GM19324 (cell line): ENCODE measurements around the gene MEGF6.

Source experiments
- ATAC-seq: cut with Tn5 transposase; IDR thresholded peaks from one replicate; pipeline ENCODE4 v1.9.1; 2021; ENCODE audit warnings: mild to moderate bottlenecking, moderate library complexity; ENCODE audit not compliant: unreplicated experiment, low FRiP score

MEGF6 gene

DNA sequence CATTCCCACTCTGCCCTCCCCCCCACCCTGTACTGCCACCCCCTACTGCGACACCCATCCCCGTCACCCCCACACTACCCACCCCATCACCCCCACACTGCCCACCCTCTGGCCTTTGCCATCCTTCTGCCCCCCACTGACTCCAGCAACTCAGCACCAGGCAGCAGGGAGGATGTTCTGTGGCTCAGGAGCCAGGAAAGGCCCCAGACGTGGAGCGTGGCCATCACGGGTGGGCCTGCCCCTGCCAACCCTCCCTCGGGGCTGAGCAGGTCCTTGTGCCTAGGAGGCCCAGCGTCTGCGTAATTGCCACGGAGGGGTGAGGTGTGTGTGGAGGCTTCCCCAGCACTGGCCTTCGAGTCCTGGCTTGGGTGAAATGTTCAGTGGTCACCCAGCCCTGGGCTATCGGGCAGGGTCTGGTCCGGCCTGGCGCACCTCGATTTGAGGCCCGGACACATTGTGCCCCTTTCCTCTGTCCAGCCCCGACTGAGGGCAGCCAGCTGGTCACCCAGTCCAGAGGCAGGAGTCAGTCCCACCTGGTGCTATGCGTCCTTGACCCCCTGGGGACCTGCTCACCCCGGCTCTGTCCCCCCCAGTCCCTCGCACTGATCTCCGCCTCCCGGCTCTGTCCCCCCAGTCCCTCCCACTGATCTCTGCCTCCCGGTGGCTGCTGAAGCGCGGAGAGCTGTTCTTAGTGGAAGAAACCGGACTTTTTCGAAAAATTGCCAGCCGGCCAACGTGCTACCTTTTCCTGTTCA is 133.9 kb downstream of the MEGF6 start:
- no peak for ATAC-seq

- no peak for ATAC-seq
These were observed 134.6 kb downstream of the MEGF6 start for GRCh38 chr1:3476666-3477065.

DNA sequence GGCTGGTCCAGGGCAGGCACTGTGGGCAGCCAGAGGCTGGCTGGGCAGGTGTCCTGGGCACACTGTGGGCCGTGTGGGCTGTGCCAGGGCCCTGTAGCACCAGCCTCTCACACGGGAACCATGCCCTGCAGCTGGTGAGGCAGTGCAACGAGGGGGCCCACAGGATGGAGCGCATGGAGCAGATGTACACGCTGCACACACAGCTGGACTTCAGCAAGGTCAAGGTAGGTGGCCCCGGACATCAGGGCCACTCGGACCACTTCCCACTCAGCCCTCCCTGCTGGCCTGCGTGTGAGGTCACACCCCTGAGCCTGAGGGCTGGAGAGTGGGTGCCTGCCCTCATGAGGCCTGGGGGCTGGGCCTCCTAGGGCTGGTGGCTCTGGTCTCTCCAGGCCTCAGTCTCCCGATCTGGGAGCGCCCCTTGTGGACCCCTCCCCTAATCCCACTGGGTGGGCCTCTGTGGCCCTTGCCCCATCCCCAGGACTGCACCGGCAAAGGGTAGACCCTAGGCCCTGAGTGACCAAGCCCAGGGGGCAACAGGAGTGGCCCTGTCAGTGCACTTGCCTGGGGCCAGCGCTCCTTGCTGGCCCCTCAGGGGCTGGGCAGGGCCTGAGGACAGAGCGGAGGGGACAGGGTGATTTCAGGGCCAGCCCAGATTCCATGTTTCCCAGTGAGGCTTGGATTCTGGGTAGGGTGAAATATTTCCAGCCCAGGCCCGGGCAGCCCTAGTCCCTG is 135.3 kb downstream of the MEGF6 start:
- no peak for ATAC-seq

DNA sequence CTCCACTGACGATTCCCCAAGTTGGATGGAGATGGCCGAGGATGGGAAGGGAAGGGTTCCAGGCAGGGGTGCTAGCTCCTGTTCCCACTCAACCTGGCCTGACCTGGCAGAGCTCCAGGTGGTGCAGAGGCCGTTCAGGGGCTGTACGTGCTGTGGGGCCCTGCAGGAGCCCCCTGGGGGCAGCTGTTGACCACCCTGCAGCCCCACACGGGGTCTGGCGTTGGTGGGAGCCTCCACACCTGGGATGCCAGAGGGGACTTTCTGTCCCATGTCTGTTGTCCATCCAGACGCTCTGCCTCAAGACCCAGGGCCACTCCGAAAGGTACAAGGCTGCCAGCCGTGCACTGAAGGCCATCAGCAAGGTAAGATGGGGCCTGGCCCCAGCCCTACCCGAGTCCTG is 136.9 kb downstream of the MEGF6 start:
- no peak for ATAC-seq

- ATAC-seq = no peak
These were observed 137.3 kb downstream of the MEGF6 start for GRCh38 chr1:3474016-3474415.

- no peak for ATAC-seq
These were observed 137.9 kb downstream of the MEGF6 start for GRCh38 chr1:3473381-3473844.

GRCh38 chr1:3472906-3473305 is 138.4 kb downstream of the MEGF6 start:
- no peak for ATAC-seq

DNA sequence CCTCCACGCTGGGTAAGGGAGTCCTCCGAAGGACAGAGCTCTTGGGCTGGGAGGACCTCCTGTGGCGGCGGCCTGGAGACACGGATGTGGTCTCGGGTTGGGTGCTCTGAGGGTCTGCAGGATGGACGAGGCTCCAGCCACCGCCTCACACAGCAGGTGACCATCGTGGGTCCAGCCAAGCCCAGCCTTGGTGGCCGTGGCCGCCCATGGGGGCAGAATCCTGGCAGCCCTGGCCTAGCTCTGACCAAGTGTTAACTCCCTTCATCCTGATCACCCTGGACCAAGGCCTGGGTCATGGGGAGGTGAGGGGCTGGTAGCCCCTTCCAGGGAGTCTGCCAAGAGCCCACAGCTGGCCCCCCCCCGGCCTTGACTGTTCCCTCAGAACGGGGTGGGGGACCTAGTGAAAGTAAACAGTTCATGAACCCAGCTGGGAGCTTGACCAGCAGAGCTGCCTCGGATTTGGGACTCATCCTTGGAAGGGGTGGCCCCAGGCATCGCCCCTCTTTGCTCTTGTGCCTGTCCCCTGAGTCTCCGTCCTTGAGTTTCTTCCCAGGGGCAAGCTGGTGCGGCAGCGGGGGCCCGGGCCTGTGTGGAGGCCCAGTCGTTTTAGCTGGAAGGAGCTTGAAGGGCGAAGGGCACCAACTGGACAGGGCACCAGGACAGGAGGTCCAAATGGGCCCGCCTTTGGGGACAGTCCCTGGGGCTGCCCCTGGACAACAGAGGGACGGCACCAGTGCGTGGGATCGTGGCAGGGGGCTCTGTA is 139.0 kb downstream of the MEGF6 start:
- no peak for ATAC-seq

- ATAC-seq = no peak
These were observed 139.8 kb downstream of the MEGF6 start for GRCh38 chr1:3471356-3472087.

- ATAC-seq = no peak
These were observed 140.5 kb downstream of the MEGF6 start for GRCh38 chr1:3470650-3471355.

DNA sequence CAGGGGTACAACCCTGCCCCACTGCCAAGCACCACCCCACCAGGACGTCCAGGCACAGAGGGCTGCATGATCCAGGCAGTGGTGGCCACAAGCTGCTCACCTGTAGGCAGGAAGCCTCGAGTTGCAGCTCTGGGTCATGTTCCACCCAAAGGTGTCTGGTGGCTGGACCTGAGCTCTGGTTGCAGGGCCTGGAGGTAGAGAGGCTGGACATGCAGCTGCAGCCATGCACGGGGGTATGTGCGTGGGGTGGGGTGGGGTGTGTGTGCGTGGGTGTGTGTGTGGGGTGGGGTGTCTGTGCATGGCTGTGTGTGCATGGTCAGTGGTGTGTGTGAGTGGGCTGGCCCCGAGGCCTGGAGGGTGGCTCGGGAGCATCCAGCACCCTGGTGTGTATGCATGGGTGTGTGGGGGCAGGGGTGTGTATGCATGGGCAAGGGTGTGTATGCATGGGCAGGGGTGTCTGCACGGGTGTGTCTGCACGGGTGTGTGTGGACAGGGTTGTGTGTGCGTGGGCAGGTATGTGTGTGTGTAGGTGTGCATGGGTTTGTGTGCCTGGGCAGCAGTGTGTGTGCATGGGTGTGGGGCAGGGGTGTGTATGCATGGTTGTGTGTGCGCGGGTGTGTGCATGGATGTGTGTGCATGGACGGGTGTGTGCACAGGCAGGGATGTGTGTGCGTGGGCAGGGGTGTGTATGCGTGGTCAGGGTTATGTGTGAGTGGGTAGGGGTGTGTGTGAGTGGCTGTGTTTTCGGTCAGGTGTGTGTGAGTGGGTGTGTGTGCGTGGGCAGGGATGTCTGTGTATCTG is 141.3 kb downstream of the MEGF6 start:
- no peak for ATAC-seq

DNA sequence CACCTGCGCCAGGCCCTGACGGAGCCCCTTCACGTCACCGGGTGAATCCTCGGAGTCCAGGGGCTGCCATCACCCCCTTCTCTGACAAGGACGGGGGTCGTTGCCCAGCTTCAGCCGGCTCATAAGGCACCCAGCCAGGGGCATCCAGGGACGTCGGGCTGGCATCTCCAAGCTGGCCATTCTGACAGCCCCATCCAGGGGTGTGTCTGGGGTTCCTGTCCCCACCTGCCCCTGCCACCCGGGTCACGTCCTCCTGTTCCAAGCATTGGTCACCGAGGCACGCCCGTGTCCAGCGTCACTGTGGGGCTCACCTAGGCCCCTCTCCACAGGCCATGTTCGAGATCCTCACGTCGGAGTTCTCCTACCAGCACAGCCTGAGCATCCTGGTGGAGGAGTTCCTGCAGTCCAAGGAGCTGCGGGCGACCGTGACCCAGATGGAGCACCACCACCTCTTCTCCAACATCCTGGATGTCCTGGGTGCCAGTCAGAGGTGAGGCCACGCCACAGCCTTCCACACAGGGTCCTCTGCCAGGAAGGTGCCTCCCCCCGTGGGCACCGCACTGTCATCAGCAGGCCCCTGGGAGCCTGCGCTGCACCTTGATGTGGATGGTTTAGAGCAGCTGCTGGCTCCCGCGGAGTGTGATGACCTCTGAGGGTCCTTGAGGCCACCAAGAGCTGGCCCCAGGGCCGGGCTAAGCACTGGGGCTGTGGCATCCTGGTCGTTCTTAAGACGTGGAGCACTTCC is 142.0 kb downstream of the MEGF6 start:
- no peak for ATAC-seq

DNA sequence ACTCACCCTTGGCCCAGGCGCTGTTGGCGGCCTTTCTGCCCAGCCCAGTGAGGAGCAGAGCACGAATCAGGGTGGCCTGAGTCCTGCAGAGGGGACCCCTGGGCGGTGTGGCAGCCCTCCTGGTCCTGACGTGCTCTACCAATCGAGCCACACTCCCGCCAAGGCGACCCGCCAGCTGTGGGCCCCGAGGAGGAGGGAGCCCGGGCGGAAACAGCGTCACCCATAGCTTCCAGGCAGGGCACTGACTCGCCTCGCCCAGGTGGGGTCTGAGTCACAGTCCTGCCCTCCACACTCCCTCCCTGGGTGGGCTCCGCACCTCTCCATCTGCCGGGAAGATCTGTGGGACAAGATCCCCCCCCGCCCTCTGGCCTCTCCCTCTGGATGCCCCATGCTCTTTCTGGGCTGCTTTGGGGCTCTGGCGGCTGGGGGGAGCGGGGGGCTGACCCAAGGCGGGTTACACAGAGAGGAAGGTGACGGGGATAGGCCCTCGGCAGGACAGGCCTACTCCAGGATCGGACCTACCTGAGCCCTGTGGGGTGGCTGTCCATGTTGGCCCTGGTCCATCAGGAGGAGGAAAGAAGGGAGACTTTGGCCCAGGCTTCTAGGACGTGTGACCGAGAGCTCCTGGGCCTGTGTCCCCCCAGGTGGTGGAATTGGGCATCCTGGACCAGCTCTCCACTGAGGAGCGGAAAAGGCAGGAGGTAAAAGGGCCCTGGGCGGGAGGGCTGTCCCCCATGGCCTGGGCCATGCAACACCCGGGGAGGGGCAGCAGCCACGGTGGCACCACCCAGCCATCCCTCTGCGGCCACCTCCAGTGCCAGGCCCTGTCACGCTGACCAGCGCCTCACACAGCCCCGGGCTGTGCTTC is 142.8 kb downstream of the MEGF6 start:
- ATAC-seq = no peak

DNA sequence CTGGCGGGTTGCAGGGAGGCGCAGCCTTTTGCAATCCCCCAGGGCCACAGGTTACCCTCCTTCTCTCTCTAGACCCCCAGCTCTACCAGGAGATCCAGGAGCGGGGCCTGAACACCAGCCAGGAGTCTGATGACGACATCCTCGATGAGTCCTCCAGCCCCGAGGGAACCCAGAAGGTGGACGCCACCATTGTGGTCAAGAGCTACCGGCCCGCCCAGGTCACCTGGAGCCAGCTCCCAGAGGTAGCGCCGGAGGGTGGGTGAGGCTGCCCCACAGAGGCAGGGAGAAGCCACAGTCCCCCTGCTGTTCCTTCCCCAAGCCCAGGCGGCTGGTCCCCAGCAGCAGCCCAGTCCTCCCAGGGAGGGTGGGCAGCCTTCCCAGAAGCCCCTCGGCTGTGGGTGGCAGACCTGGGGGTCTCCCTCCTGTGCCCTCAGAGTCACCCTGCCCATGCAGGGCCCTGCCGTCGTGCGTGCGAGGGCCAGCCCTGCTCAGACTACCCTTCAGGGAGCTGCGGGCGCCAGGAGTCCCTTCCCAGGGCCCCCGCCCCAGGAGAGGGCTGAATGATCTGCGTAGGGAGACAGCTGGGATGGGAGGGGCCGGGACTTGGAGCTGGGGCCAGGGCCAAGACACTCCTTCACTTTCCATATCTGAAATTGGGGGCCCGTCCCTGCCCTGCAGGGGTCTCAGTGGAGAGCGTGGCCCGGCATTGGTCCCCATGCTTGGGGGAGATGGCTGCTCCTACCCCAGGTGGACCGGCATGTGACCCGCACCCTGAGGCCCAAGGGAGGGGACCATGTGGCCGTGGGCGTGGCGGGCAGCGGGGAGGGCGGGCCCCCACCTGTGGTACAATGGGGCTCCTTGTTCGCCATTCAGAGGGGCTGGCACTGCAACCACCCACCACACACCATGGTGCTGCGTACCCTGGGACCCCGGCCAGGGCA is 143.9 kb downstream of the MEGF6 start:
- no peak for ATAC-seq

DNA sequence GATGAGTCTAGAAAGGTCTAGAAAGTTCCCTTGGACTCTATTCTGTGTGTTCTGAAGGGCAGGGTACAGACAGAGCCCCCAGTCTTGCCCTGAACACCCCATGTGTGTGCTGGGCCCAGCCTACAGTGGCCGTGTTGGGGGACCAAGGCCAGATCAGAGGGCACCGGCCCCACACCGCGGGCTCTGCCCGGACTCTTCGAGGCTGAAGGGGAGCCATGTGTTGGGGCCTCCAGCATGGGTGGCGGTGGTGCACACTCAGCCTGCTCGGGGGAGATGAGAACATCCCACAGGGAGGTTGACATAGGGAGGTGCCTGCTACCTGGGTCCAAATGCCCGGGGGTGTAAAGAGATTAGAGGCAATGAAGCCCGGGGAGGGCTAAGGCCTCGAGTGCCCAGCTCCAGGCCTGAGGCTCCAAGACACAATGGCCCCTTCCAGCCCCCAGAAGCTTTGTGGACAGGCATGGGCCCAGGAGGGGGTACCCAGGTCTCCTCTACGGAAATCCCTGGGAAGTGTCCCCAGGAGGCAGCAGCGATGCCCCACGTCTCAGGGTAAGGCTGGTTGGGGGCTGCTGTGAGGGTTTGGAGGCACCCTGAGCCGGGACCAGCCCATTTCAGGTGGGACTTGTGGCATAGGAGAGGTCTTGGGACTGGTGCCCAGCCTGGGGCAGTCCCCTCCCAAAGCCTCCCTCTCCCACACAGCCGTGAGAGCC is 144.8 kb downstream of the MEGF6 start:
- ATAC-seq = no peak

DNA sequence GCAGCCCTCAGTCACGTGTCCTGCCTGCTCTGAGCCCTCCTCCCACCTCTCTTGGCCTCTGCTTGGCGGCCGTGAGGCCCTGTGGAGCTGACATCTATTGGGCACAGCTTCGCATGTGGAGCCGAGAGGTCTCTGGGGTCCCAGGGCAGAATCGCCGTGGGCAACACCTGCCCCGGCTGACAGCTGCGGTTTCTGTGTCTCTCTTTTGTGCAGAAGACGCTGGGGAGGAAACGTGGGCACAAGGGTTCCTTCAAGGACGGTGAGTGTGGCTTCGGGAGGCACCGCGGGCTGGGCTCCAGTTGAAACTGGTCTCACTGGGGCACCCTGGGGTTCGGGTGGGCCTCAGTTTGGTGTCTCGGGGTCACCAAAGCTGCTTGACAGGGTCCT is 145.4 kb downstream of the MEGF6 start:
- ATAC-seq = no peak
